ENCODE results near the gene FDXR.

- TF ChIP-seq CTCF (IDR thresholded peaks at IDR 0.05; ENCODE audit: insufficient read depth, low read length) (no peak), GABPA (IDR thresholded peaks at IDR 0.05; ENCODE audit: low read depth) (no peak), POLR2AphosphoS5 (IDR thresholded peaks at IDR 0.05; ENCODE audit: low read depth) (no peak)
- TF ChIP-seq, protein P1, sequence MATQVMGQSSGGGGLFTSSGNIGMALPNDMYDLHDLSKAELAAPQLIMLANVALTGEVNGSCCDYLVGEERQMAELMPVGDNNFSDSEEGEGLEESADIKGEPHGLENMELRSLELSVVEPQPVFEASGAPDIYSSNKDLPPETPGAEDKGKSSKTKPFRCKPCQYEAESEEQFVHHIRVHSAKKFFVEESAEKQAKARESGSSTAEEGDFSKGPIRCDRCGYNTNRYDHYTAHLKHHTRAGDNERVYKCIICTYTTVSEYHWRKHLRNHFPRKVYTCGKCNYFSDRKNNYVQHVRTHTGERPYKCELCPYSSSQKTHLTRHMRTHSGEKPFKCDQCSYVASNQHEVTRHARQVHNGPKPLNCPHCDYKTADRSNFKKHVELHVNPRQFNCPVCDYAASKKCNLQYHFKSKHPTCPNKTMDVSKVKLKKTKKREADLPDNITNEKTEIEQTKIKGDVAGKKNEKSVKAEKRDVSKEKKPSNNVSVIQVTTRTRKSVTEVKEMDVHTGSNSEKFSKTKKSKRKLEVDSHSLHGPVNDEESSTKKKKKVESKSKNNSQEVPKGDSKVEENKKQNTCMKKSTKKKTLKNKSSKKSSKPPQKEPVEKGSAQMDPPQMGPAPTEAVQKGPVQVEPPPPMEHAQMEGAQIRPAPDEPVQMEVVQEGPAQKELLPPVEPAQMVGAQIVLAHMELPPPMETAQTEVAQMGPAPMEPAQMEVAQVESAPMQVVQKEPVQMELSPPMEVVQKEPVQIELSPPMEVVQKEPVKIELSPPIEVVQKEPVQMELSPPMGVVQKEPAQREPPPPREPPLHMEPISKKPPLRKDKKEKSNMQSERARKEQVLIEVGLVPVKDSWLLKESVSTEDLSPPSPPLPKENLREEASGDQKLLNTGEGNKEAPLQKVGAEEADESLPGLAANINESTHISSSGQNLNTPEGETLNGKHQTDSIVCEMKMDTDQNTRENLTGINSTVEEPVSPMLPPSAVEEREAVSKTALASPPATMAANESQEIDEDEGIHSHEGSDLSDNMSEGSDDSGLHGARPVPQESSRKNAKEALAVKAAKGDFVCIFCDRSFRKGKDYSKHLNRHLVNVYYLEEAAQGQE (IDR thresholded peaks at IDR 0.05; ENCODE audit: insufficient replicate concordance, low read depth): no peak
These were observed 55.7 kb downstream of the FDXR start for GRCh38 chr17:74816905-74817620.
